Transverse colon (tissue), 4 donors: ENCODE data around the gene GPX2. TPM values are rescaled to one million over a fixed set of nuclear protein-coding genes. Genes with fewer than 3 reads are reported as not detected.
"Not testable (repeated sequence)": the region's sequence is repeated elsewhere in the genome, so short reads cannot be mapped to it uniquely, and the experiment has no call there.

ENCODE experiments used
- DNase-seq: peaks from one replicate; pipeline ENCODE4 v3.0.0-alpha.2; 2019
- H3K27ac ChIP-seq, 4 donors: fragments of 200-600 bp; sonication (generic); 2 replicates each; pipeline ENCODE4 v1.5.1; 2016 to 2018; ENCODE audit warnings: inconsistent platforms in 4 of 4
- H3K27me3 ChIP-seq: fragments of 200-600 bp; sonication (generic); 2 replicates; pipeline ENCODE4 v1.5.1; 2017; ENCODE audit warnings: inconsistent platforms
- H3K36me3 ChIP-seq, 4 donors: fragments of 200-600 bp; sonication (generic); 2 replicates each; pipeline ENCODE4 v1.5.1; 2017 to 2019; ENCODE audit warnings: inconsistent platforms in 4 of 4
- H3K4me1 ChIP-seq, 4 donors: fragments of 200-600 bp; sonication (generic); 2 replicates each; pipeline ENCODE4 v1.5.1; 2017 to 2020; ENCODE audit warnings: inconsistent platforms in 4 of 4
- H3K4me3 ChIP-seq, 4 donors: fragments of 200-600 bp; sonication (generic); 1 replicate in 1 of 4; 2 replicates in 3 of 4; pipeline versions ENCODE4 v1.5.1 to v1.6.1; 2017 to 2019; ENCODE audit warnings: inconsistent platforms in 4 of 4
- H3K9me3 ChIP-seq, 2 donors: fragments of 200-600 bp; sonication (generic); 2 replicates each; pipeline ENCODE4 v1.5.1; 2017 to 2019; ENCODE audit warnings: inconsistent platforms in 2 of 2
- CTCF ChIP-seq, 5 experiments: fragments of 200-600 bp in 3 of 5; fragments of 450-650 bp in 2 of 5; sonication (generic) in 3 of 5; IDR thresholded peaks; 1 replicate in 2 of 5; 2 replicates in 3 of 5; pipeline ENCODE4 v1.5.1; 2016 to 2017; ENCODE audit warnings: antibody characterized with exemption in 5 of 5, inconsistent platforms in 3 of 5, mild to moderate bottlenecking in 2 of 5, moderate library complexity in 1 of 5
- EP300 ChIP-seq: sonication (generic); formaldehyde crosslinking; IDR thresholded peaks from one replicate; pipeline ENCODE4 v1.6.1; 2017; ENCODE audit warnings: antibody characterized with exemption, low read depth
- POLR2A ChIP-seq: fragments of 450-650 bp; IDR thresholded peaks from one replicate; pipeline ENCODE4 v1.6.1; 2016; ENCODE audit warnings: antibody characterized with exemption, mild to moderate bottlenecking, moderate library complexity
- POLR2AphosphoS5 ChIP-seq, 3 donors: sonication (generic); formaldehyde crosslinking; IDR thresholded peaks; one replicate each; pipeline ENCODE4 v1.6.1; 2016; ENCODE audit warnings: antibody characterized with exemption in 3 of 3
- WGBS, 2 donors: methylation state at CpG; one replicate each; pipeline ENCODE4 v1.1.5; 2018; ENCODE audit warnings: low coverage in 1 of 2; 5-methylcytosine and 5-hydroxymethylcytosine counted together
- in situ Hi-C, 4 donors: fragments of 200-750 bp; cut with MboI; loops; one replicate each; pipeline versions ENCODE4 v1.15.0 to v1.15.1; 2017; ENCODE audit warnings: low sequenced_read_pairs in 3 of 4, low pct_ligation_motif_present in 1 of 4, low pct_unique_long_range_greater_than_20kb in 1 of 4
- intact Hi-C: fragments of 100-400 bp; cut with DNase I; formaldehyde crosslinking; loops from one replicate; pipeline ENCODE4 v1.15.1; 2023; ENCODE audit warnings: low total_unique reads
- total RNA-seq, 4 donors: library from RNA; depleted of rRNA; stranded (reverse); fragments of >200 nt; gene quantifications; one replicate each; pipeline ENCODE4 v1.1.0, GENCODE V29; 2016

GPX2 gene
- total RNA-seq, 4 donors from 2014 or later: 7.9 to 292 (median 204) TPM

- H3K4me1 ChIP-seq: peaks cover 7 to 42% (median 12%) of the 10 kb centered on the region in 4 donors
- H3K27ac ChIP-seq: peak within 1 kb of the TSS; percentile 92 to 99 (median 97)
- H3K27me3 ChIP-seq: no peaks in the 10 kb centered on the region
- TF ChIP-seq EP300: no peak
- TF ChIP-seq POLR2A: peak; percentile 88
- TF ChIP-seq POLR2AphosphoS5 (IDR thresholded peaks at IDR 0.05): peak; percentile 83 to 96 (median 95)
- TF ChIP-seq CTCF (IDR thresholded peaks at IDR 0.05): peak in 1 of 5 experiments; percentile 8
- peak; percentile 99 for DNase-seq
- no peaks in the 10 kb centered on the region for H3K36me3 ChIP-seq
- peak within 1 kb of the TSS; percentile 79 to 99 (median 94) for H3K4me3 ChIP-seq
- H3K9me3 ChIP-seq: no peaks in the 10 kb centered on the region
- intact Hi-C loops (no loop called here), in situ Hi-C loops (no loop called here)
- 0% methylated on average over 26 of the region's 49 CpGs; no CpG with 5 or more reads in 1 of the 2 donors for WGBS, 2 donors
Measured at GRCh38 chr14:64914237-64915028, 28.1 kb downstream of the GPX2 start, which contains the start of gene CHURC1. CHURC1 (plus strand) TSS chr14:64914455; CDS start chr14:64914496, 41 bp downstream.

GRCh38 chr14:64913477-64913876, 29.1 kb downstream of the GPX2 start:
- intact Hi-C loops, in situ Hi-C loops: not testable (repeated sequence)

GRCh38 chr14:64912261-64912660, 30.3 kb downstream of the GPX2 start:
- H3K27me3 ChIP-seq: peaks cover 4% of the 10 kb centered on the region
- no peaks in the 10 kb centered on the region for H3K9me3 ChIP-seq
- TF ChIP-seq POLR2AphosphoS5 (IDR thresholded peaks at IDR 0.05): no peak
- TF ChIP-seq POLR2A: no peak
- no peak for TF ChIP-seq CTCF (IDR thresholded peaks at IDR 0.05)
- peaks cover 7 to 28% (median 12%) of the 10 kb centered on the region in 4 donors for H3K4me1 ChIP-seq
- in situ Hi-C loops: no loop called here
- intact Hi-C loops: no loop called here
- DNase-seq: no peak
- H3K27ac ChIP-seq: no peak overlapping the region
- H3K36me3 ChIP-seq: no peaks in the 10 kb centered on the region
- H3K4me3 ChIP-seq: no peak overlapping the region
- WGBS, 2 donors: 0 to 56% methylated on average over 1 of the region's 1 CpG

More at GRCh38 chr14:64913477-64913876, 29.1 kb downstream of the GPX2 start:
- H3K27ac ChIP-seq: peak overlapping the region; percentile 92 to 99 (median 97)
- peak overlapping the region in 2 of 4 donors; percentile 90 to 99 for H3K4me3 ChIP-seq
- not testable (repeated sequence) for H3K27me3 ChIP-seq, H3K9me3 ChIP-seq, DNase-seq, H3K36me3 ChIP-seq
- peaks cover 7 to 40% (median 12%) of the 10 kb centered on the region in 4 donors for H3K4me1 ChIP-seq
- WGBS, 2 donors: 65% methylated on average over 5 of the region's 5 CpGs; no CpG with 5 or more reads in 1 of the 2 donors

GRCh38 chr14:64910847-64911495, 31.6 kb downstream of the GPX2 start:
- H3K4me1 ChIP-seq: peaks cover 7 to 15% (median 12%) of the 10 kb centered on the region in 4 donors
- TF ChIP-seq CTCF (IDR thresholded peaks at IDR 0.05) (peak; percentile 45 to 55 (median 51)), POLR2AphosphoS5 (IDR thresholded peaks at IDR 0.05) (no peak), EP300 (no peak)
- intact Hi-C loops: no loop called here
- DNase-seq: no peak
- H3K36me3 ChIP-seq: no peaks in the 10 kb centered on the region
- 17 to 26% methylated on average over 3 of the region's 3 CpGs for WGBS, 2 donors
- H3K9me3 ChIP-seq: no peaks in the 10 kb centered on the region
- no peak overlapping the region for H3K4me3 ChIP-seq
- H3K27me3 ChIP-seq: peaks cover 4% of the 10 kb centered on the region
- in situ Hi-C loops: no loop called here
- no peak overlapping the region for H3K27ac ChIP-seq
